Activated CD4-positive, CD25-positive, alpha-beta regulatory T cell (primary cell): ENCODE results near the gene NIM1K.
"Not testable (repeated sequence)": the region's sequence is repeated elsewhere in the genome, so short reads cannot be mapped to it uniquely, and the experiment has no call there.

Experiments
- DNase-seq, 4 experiments: peaks; one replicate each; lab custom pipeline; 2025; lab: John Stamatoyannopoulos, UW

NIM1K gene

GRCh38 chr5:43313854-43314457 lies 121.9 kb downstream of the NIM1K start:
- peak in 1 of 4 experiments; percentile 3 for DNase-seq

GRCh38 chr5:43314724-43315123 lies 122.7 kb downstream of the NIM1K start:
- DNase-seq = no peak

GRCh38 chr5:43315263-43315662 lies 123.2 kb downstream of the NIM1K start:
- peak in 2 of 4 experiments; percentile 6 to 9 for DNase-seq

- DNase-seq = no peak
These were observed 123.7 kb downstream of the NIM1K start for GRCh38 chr5:43315682-43316081.

- no peak for DNase-seq
These were observed 124.4 kb downstream of the NIM1K start for GRCh38 chr5:43316421-43316820.

- no peak for DNase-seq
These were observed 128.8 kb downstream of the NIM1K start for GRCh38 chr5:43320846-43321245.

GRCh38 chr5:43323488-43323887 lies 131.5 kb downstream of the NIM1K start:
- not testable (repeated sequence) for DNase-seq

- not testable (repeated sequence) for DNase-seq
These were observed 133.6 kb downstream of the NIM1K start for GRCh38 chr5:43325624-43326023.
